ENCODE measurements around the gene LTBP3.

LTBP3 gene

GRCh38 chr11:65502555-65503367, 55.4 kb downstream of the LTBP3 start:
- TF ChIP-seq CTCF (IDR thresholded peaks at IDR 0.05; ENCODE audit: low read depth, low read length, missing control alignments), result no peak
- H3K4me3 ChIP-seq (replicated peaks; ENCODE audit: low read depth, low read length), result peak overlapping the region; percentile 84
- DNase-seq (ENCODE audit: extremely low read depth, low read depth), result peak; percentile 31

GRCh38 chr11:65502274-65502554, 55.9 kb downstream of the LTBP3 start:
- no peak for DNase-seq (ENCODE audit: extremely low read depth, low read depth)
- no peak for TF ChIP-seq CTCF (IDR thresholded peaks at IDR 0.05; ENCODE audit: low read depth, low read length, missing control alignments)
- H3K4me3 ChIP-seq (replicated peaks; ENCODE audit: low read depth, low read length), result peak overlapping the region; percentile 84

- peak; percentile 40 for DNase-seq (ENCODE audit: extremely low read depth, low read depth)
- TF ChIP-seq CTCF (IDR thresholded peaks at IDR 0.05; ENCODE audit: low read depth, low read length, missing control alignments), result no peak
- peak overlapping the region; percentile 84 for H3K4me3 ChIP-seq (replicated peaks; ENCODE audit: low read depth, low read length)
Measured at GRCh38 chr11:65501472-65502273, 56.5 kb downstream of the LTBP3 start.

- no peak for TF ChIP-seq CTCF (IDR thresholded peaks at IDR 0.05; ENCODE audit: low read depth, low read length, missing control alignments)
- peak; percentile 21 for DNase-seq (ENCODE audit: extremely low read depth, low read depth)
- peak overlapping the region; percentile 84 for H3K4me3 ChIP-seq (replicated peaks; ENCODE audit: low read depth, low read length)
Measured at GRCh38 chr11:65501186-65501471, 57.0 kb downstream of the LTBP3 start.

GRCh38 chr11:65500387-65501185, 57.6 kb downstream of the LTBP3 start:
- peak overlapping the region; percentile 84 for H3K4me3 ChIP-seq (replicated peaks; ENCODE audit: low read depth, low read length)
- DNase-seq (ENCODE audit: extremely low read depth, low read depth), result peak; percentile 45
- no peak for TF ChIP-seq CTCF (IDR thresholded peaks at IDR 0.05; ENCODE audit: low read depth, low read length, missing control alignments)

GRCh38 chr11:65499713-65500386, 58.3 kb downstream of the LTBP3 start:
- peak overlapping the region; percentile 84 for H3K4me3 ChIP-seq (replicated peaks; ENCODE audit: low read depth, low read length)
- TF ChIP-seq CTCF (IDR thresholded peaks at IDR 0.05; ENCODE audit: low read depth, low read length, missing control alignments), result no peak
- DNase-seq (ENCODE audit: extremely low read depth, low read depth), result no peak
